Common myeloid progenitor, CD34-positive (primary cell): ENCODE results near the gene SLFN12L.

Experiments
- CTCF ChIA-PET: fragments of 350-600 bp; sonication (Branson Sonifier 250); formaldehyde crosslinking; loops from one replicate; lab custom pipeline; 2021; ENCODE audit warnings: antibody characterized with exemption; lab: Charles Lee
- POLR2A ChIA-PET: fragments of 350-600 bp; sonication (Branson Sonifier 250); formaldehyde crosslinking; loops from one replicate; lab custom pipeline; 2021; ENCODE audit warnings: antibody characterized with exemption; lab: Charles Lee
- DNase-seq, 3 donors: peaks; one replicate each; pipeline versions ENCODE4 v3.0.0 to v3.0.0-alpha.2; 2013
- H3K27ac ChIP-seq, 2 experiments: 1 replicate in 1 of 2; 2 replicates in 1 of 2; pipeline ENCODE4 v1.7.0; 2013; ENCODE audit warnings: inconsistent platforms in 2 of 2, low read length in 2 of 2, mild to moderate bottlenecking in 2 of 2, low read depth in 1 of 2, moderate library complexity in 1 of 2; ENCODE audit not compliant: severe bottlenecking in 2 of 2, insufficient read depth in 1 of 2, poor library complexity in 1 of 2
- H3K27me3 ChIP-seq, 5 experiments: replicated peaks in 2 of 5; 1 replicate in 3 of 5; 2 replicates in 2 of 5; pipeline versions ENCODE4 v1.6.1 to v1.7.0; 2013; ENCODE audit warnings: low read length in 4 of 5, mild to moderate bottlenecking in 2 of 5, moderate library complexity in 2 of 5, inconsistent platforms in 1 of 5; ENCODE audit not compliant: insufficient read depth in 5 of 5, control insufficient read depth in 4 of 5
- H3K36me3 ChIP-seq, 4 experiments: 1 replicate in 2 of 4; 2 replicates in 2 of 4; pipeline versions ENCODE4 v1.6.1 to v1.7.0; 2013; ENCODE audit warnings: low read length in 3 of 4, control low read depth in 1 of 4, mild to moderate bottlenecking in 1 of 4; ENCODE audit not compliant: control insufficient read depth in 4 of 4, insufficient read depth in 4 of 4
- H3K4me1 ChIP-seq, 4 experiments: 1 replicate in 3 of 4; 2 replicates in 1 of 4; pipeline versions ENCODE4 v1.6.1 to v1.7.1; 2013; ENCODE audit warnings: low read length in 3 of 4, mild to moderate bottlenecking in 3 of 4, control low read depth in 1 of 4, inconsistent platforms in 1 of 4, moderate library complexity in 1 of 4; ENCODE audit not compliant: control insufficient read depth in 4 of 4, insufficient read depth in 4 of 4; ENCODE audit errors: control extremely low read depth in 1 of 4
- H3K4me3 ChIP-seq, 7 experiments: 1 replicate in 4 of 7; 2 replicates in 3 of 7; pipeline versions ENCODE4 v1.5.1 to v1.7.0; 2013; ENCODE audit warnings: mild to moderate bottlenecking in 7 of 7, low read length in 6 of 7, moderate library complexity in 6 of 7, inconsistent platforms in 2 of 7, low read depth in 2 of 7, control low read depth in 1 of 7; ENCODE audit not compliant: insufficient read depth in 4 of 7, control insufficient read depth in 1 of 7; ENCODE audit errors: extremely low read depth in 1 of 7
- H3K9me3 ChIP-seq, 5 experiments: 1 replicate in 4 of 5; 2 replicates in 1 of 5; pipeline versions ENCODE4 v1.6.1 to v1.7.1; 2013; ENCODE audit warnings: low read length in 4 of 5, mild to moderate bottlenecking in 2 of 5, inconsistent platforms in 1 of 5, low read depth in 1 of 5, moderate library complexity in 1 of 5; ENCODE audit not compliant: control insufficient read depth in 4 of 5, insufficient read depth in 2 of 5; ENCODE audit errors: control extremely low read depth in 1 of 5
- WGBS: methylation state at CpG from one replicate; pipeline ENCODE4 v1.1.5; 2013; ENCODE audit not compliant: insufficient coverage; 5-methylcytosine and 5-hydroxymethylcytosine counted together

The SLFN12L gene

DNA sequence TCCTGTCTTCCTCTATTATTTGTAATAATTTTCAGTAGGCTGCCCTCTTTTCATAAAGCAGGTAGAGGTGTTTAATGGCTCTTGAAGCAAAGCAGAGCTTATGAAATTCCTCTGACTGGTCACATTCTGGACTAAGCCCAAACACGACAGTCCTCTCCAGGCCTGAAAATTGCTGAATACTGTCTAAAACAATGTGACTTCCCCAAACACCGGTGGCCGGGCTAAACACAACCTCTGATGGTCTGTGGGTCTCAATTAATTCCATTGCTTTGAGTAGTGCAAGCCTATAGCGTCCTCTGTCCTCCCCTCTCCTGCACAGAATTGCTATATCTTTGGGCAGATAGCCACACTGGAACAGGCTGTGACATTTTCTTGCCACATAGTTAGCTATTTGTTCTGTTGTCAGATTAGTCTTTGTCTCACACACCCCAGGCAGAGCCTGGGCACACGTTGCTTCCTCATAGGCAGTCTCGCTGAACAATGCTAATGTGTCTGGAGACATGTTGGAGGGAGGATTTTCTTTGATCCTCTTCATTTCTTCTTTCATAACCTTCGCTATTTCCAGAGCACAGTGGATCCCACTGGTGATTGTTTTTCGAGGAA lies 10.8 kb upstream of the SLFN12L start:
- Histone ChIP-seq H3K4me3 (no peak overlapping the region), H3K27me3 (no peaks in the 10 kb centered on the region), H3K36me3 (no peaks in the 10 kb centered on the region), H3K9me3 (no peaks in the 10 kb centered on the region), H3K4me1 (peaks cover 3 to 25% (median 16%) of the 10 kb centered on the region in 4 experiments), H3K27ac (no peak overlapping the region)
- DNase-seq = no peak
- ChIA-PET POLR2A (no interaction called here), CTCF (interaction anchor here (1.2 to 2.8 kb wide), 3 partner anchors 9 to 59 kb away, joined by 3 to 7 read pairs (median 4); partner anchors contain the start of gene PEX12)
- WGBS = 94% methylated on average over 6 of the region's 8 CpGs

DNA sequence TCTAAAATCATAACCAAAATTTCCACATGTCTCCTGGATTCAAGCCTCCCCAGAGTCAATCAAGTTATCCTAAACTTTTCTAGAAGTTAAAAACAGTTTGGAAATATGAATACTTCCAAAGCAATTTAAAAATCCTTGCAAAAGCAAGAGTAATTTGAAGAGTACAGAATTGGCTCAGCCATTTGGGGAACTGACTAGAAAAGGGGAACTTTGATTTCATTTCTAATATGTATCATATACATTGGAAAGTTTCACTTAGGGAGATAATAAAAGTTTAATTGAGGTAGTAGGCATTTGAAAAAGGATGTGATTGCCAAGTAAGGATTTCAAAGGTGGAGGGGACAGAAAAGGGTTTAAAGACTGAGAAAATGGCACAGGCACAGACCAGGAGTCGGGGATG lies 9.0 kb upstream of the SLFN12L start:
- ChIA-PET CTCF (interaction anchor here (1.0 kb wide), 1 partner anchor 197 kb away, joined by 3 read pairs; no protein-coding TSS in a partner anchor), POLR2A (no interaction called here)
- Histone ChIP-seq H3K4me3 (no peak overlapping the region), H3K27ac (no peak overlapping the region), H3K9me3 (no peaks in the 10 kb centered on the region), H3K4me1 (peaks cover 13 to 38% (median 32%) of the 10 kb centered on the region in 4 experiments), H3K27me3 (no peaks in the 10 kb centered on the region), H3K36me3 (no peaks in the 10 kb centered on the region)
- peak in 1 of 3 donors; percentile 44 for DNase-seq
- 100% methylated on average over 1 of the region's 1 CpG for WGBS

DNA sequence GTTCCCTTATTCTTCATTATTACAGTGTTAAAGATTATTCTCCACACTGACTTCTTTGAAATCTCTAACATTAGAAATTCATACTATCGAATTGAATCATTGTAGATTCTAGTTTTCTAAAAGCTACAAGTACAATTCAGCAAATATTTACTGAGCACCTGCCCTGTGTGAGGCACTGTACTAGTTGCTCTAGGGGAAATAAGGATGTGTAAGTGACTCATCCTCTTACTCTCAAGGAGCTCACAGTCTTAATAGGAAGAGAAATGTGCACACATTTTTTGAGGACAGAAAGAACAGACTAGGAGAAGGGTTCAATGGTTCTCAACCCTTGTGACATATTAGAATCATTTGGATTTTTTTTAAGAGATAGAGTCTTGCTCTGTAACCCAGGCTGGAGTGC lies 7.7 kb upstream of the SLFN12L start:
- ChIA-PET CTCF (interaction anchor here (1.3 to 6.6 kb wide), 3 partner anchors 10 to 203 kb away, joined by 4 to 26 read pairs (median 5); no protein-coding TSS in a partner anchor), POLR2A (no interaction called here)
- Histone ChIP-seq H3K27me3 (no peaks in the 10 kb centered on the region), H3K4me3 (no peak overlapping the region), H3K27ac (no peak overlapping the region), H3K4me1 (peaks cover 20 to 50% (median 42%) of the 10 kb centered on the region in 4 experiments), H3K36me3 (no peaks in the 10 kb centered on the region), H3K9me3 (no peaks in the 10 kb centered on the region)
- no CpG with 5 or more reads among the region's 1 CpG for WGBS
- no peak for DNase-seq

DNA sequence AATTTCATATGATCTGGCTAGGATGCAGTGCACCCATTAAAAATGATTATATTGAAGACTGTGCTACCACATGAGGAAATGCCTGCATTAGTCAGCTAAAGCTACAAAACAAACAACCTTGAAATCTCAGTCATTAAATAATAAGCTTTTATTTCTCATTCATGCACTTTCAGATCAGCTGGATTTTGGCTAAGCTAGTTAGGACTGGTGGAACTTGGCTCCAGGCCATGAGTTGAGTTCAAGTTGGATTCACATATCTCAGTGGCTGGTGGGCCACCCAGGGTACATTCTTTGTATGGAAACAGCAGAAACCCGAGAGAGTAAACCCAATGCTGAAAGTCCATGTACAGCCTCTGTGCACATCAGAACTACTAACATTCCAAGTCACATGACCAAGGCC lies 6.4 kb upstream of the SLFN12L start:
- no CpG with 5 or more reads among the region's 1 CpG for WGBS
- no peak overlapping the region for H3K27ac ChIP-seq
- H3K4me1 ChIP-seq = peaks cover 30 to 63% (median 54%) of the 10 kb centered on the region in 4 experiments
- no peaks in the 10 kb centered on the region for H3K9me3 ChIP-seq
- ChIA-PET POLR2A (no interaction called here), CTCF (interaction anchor here (0.9 to 6.6 kb wide), 3 partner anchors 11 to 70 kb away, joined by 3 to 26 read pairs (median 5); no protein-coding TSS in a partner anchor)
- peak overlapping the region in 1 of 7 experiments; percentile 30 for H3K4me3 ChIP-seq
- DNase-seq = peak in 1 of 3 donors; percentile 37
- H3K27me3 ChIP-seq = no peaks in the 10 kb centered on the region
- no peaks in the 10 kb centered on the region for H3K36me3 ChIP-seq

DNA sequence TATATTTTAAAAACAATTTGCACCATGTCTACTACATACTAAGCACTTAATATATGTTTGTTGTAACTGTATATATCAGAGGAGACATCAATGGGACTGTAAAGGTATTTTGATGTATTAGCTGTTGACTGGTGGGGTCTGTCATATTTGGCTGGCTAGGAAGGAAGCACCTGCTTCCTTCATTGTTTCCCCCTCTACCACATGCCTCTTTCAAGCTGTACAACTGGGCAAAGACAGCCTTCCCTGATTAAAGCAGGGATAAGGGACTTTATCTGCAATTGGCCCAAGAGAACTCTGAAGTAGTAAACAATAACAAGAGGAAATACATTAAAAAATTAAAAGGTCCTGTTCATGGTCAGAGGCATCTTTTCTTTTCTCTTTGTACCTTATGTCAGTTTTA lies 5.5 kb upstream of the SLFN12L start:
- H3K9me3 ChIP-seq = no peaks in the 10 kb centered on the region
- no peaks in the 10 kb centered on the region for H3K36me3 ChIP-seq
- peak overlapping the region in 3 of 7 experiments; percentile 16 to 56 (median 23) for H3K4me3 ChIP-seq
- peaks cover 30 to 67% (median 55%) of the 10 kb centered on the region in 4 experiments for H3K4me1 ChIP-seq
- ChIA-PET CTCF (interaction anchor here (0.8 to 6.6 kb wide), 5 partner anchors 8 to 372 kb away, joined by 3 to 26 read pairs (median 5); no protein-coding TSS in a partner anchor), POLR2A (interaction anchor here (0.6 to 1.0 kb wide), 3 partner anchors 17 to 230 kb away, joined by 3 to 4 read pairs (median 3); partner anchors contain the start of gene SLFN14)
- peak overlapping the region in 1 of 2 experiments; percentile 15 for H3K27ac ChIP-seq
- H3K27me3 ChIP-seq = no peaks in the 10 kb centered on the region
- peak; percentile 68 to 94 (median 87) for DNase-seq

DNA sequence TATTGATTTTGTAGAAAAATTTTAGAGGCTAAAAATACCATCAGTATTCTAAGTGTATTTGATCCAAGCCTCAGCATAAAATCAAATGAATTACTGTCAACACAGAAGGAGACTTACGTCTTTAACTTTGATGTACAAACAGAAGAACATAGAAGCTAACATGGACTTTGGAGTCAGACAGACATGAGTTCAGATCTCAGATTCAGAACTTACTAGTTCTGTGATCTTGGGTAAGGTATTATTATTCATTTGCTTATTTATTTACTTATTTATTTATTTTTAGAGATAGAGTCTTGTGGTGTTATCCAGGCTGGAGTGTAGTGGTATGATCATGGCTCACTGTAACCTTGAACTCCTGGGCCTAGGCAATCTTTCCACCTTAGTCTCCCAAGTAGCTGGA lies 4.0 kb upstream of the SLFN12L start:
- POLR2A ChIA-PET = no interaction called here
- H3K4me1 ChIP-seq = peaks cover 36 to 78% (median 63%) of the 10 kb centered on the region in 4 experiments
- DNase-seq = peak in 1 of 3 donors; percentile 46
- peak overlapping the region in 5 of 7 experiments; percentile 8 to 80 (median 55) for H3K4me3 ChIP-seq
- no peaks in the 10 kb centered on the region for H3K36me3 ChIP-seq
- no peaks in the 10 kb centered on the region for H3K9me3 ChIP-seq
- CTCF ChIA-PET = interaction anchor here (0.7 to 6.6 kb wide), 5 partner anchors 10 to 228 kb away, joined by 3 to 26 read pairs (median 7); no protein-coding TSS in a partner anchor
- WGBS = no CpG with 5 or more reads among the region's 1 CpG
- H3K27me3 ChIP-seq = no peaks in the 10 kb centered on the region
- peak overlapping the region; percentile 59 to 85 for H3K27ac ChIP-seq
